Psoas muscle (tissue), 8 donors: Measurements from ENCODE around the gene DISP3. TPM values are rescaled to one million over a fixed set of nuclear protein-coding genes. Genes with fewer than 3 reads are reported as not detected.

Source experiments
- ATAC-seq, 4 donors: fragments of 200-7000 bp; cut with Tn5 transposase; one replicate each; pipeline ENCODE4 v1.9.1; 2020; ENCODE audit warnings: moderate library complexity in 3 of 4, mild to moderate bottlenecking in 2 of 4
- DNase-seq, 2 donors: peaks; one replicate each; pipeline ENCODE4 v3.0.0-alpha.2; 2020
- H3K27ac ChIP-seq: fragments of 200-600 bp; one replicate; pipeline ENCODE4 v1.8.0; 2022
- H3K27me3 ChIP-seq, 3 donors: fragments of 200-600 bp in 1 of 3; one replicate each; pipeline versions ENCODE4 v1.6.1 to v1.8.0; 2013 to 2022; ENCODE audit warnings: low read length in 2 of 3, mild to moderate bottlenecking in 2 of 3, moderate library complexity in 1 of 3; ENCODE audit not compliant: insufficient read depth in 3 of 3
- H3K36me3 ChIP-seq, 2 donors: fragments of 200-600 bp in 1 of 2; one replicate each; pipeline versions ENCODE4 v1.6.1 to v1.8.0; 2013 to 2022; ENCODE audit warnings: low read depth in 1 of 2, mild to moderate bottlenecking in 1 of 2, moderate library complexity in 1 of 2; ENCODE audit not compliant: insufficient read depth in 1 of 2
- H3K4me1 ChIP-seq: fragments of 200-600 bp; one replicate; pipeline ENCODE4 v1.8.0; 2022
- H3K4me3 ChIP-seq: fragments of 200-600 bp; one replicate; pipeline ENCODE4 v1.8.0; 2022; ENCODE audit warnings: mild to moderate bottlenecking
- H3K9me3 ChIP-seq: fragments of 200-600 bp; one replicate; pipeline ENCODE4 v1.8.0; 2022
- WGBS, 3 donors: extraction: QIAGEN DNeasy Blood & Tissue Kit; methylation state at CpG; one replicate each; pipeline versions ENCODE4 v1.1.6 to v1.1.7; 2013; 5-methylcytosine and 5-hydroxymethylcytosine counted together
- intact Hi-C, 2 donors: fragments of 100-400 bp; cut with DNase I; formaldehyde crosslinking; loops; one replicate each; pipeline versions ENCODE4 v1.11.0 to v1.14.2; 2022
- polyA plus RNA-seq, 3 donors: library from polyadenylated mRNA; stranded (reverse); fragments of 200-250 nt; gene quantifications; one replicate each; pipeline ENCODE4 v1.2.3, GENCODE V29; 2013
- total RNA-seq, 4 donors: library from RNA; stranded (reverse); fragmentation: NEBNext Ultra II Directional in 2 of 4; extraction: Animal tissue kit (Norgen Biotek cat#: 25700) in 2 of 4; gene quantifications; one replicate each; pipeline versions ENCODE4 v1.2.1 to v1.2.4, GENCODE V29; 2021 to 2023
- TF ChIP-seq, protein P1 (sequence below): fragments of 200-600 bp; IDR thresholded peaks from one replicate; pipeline ENCODE4 v1.8.0; 2022; ENCODE audit warnings: antibody characterized with exemption
- donor health status: healthy with polysubstance abuse.
- donor health status: DM: no; HTN: no; CAD: no; lungs with moderate emphysema.
- donor health status: Bipolar disorder and iron deficiency.
- donor health status: healthy.
- donor health status: DM: yes; HTN: yes; CAD: no.
- donor health status: DM: no; HTN: no; CAD: no.
- donor health status: DM: no; HTN: no; CAD: no.
- donor health status: DM: yes; HTN: yes; CAD: no.

Gene DISP3
- total and polyA plus RNA-seq, 7 donors, result 0.01 to 0.04 (median 0.02) TPM; not detected in 3

DNA sequence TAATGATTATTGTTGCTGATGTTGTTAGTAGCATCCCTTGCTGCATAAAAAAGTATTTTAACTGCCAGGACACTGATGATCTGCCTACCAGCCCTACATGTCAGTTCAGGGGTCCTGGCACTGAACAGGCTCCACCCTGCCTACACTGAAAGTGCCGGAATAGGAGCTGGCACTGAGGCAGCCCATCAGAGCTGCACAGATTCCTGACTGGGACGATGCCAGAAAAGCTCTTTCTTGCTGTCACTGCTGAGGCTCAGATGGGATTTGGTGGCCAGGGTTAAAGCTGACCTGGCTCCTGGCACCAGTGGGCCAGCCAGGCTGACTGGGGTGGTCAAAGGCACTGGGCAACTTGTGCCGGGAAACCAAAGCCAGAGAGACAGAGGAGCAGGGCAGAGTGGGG, 6.2 kb upstream of the DISP3 start:
- Histone ChIP-seq H3K4me3 (no peak overlapping the region), H3K36me3 (no peaks in the 10 kb centered on the region), H3K9me3 (no peaks in the 10 kb centered on the region), H3K27ac (no peak overlapping the region), H3K4me1 (no peaks in the 10 kb centered on the region), H3K27me3 (peaks cover 0 to 37% (median 6%) of the 10 kb centered on the region in 3 donors)
- 21 to 35% (median 28%) methylated on average over 3 of the region's 3 CpGs for WGBS, 3 donors
- intact Hi-C loops, result no loop called here
- ATAC-seq, result no peak
- DNase-seq, result no peak
- TF ChIP-seq, protein P1, sequence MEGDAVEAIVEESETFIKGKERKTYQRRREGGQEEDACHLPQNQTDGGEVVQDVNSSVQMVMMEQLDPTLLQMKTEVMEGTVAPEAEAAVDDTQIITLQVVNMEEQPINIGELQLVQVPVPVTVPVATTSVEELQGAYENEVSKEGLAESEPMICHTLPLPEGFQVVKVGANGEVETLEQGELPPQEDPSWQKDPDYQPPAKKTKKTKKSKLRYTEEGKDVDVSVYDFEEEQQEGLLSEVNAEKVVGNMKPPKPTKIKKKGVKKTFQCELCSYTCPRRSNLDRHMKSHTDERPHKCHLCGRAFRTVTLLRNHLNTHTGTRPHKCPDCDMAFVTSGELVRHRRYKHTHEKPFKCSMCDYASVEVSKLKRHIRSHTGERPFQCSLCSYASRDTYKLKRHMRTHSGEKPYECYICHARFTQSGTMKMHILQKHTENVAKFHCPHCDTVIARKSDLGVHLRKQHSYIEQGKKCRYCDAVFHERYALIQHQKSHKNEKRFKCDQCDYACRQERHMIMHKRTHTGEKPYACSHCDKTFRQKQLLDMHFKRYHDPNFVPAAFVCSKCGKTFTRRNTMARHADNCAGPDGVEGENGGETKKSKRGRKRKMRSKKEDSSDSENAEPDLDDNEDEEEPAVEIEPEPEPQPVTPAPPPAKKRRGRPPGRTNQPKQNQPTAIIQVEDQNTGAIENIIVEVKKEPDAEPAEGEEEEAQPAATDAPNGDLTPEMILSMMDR, result no peak

DNA sequence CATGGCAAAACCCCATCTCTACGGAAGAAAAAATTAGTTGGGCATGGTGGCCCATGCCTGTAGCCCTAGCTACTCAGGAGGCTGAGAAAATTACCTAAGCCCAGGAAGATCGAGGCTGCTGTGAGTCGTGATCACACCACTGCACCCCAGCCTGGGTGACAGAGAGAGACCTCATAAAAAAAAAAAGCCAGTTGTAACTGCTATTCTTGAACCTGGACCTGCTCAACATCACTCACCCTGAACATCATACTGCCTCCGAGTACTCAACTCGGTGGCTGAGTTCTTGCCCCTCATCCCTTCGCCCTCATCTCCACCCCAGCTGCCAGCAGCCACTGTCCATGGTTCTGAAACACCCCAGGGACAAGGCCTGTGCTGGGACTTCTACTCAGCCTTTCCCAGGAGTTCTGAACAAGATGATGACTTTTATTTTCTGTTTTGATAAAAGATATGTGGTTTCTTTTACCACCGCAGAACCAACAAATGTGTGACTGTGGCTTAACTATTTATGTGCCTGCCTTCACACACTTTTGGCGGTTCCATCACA, 5.4 kb upstream of the DISP3 start:
- H3K9me3 ChIP-seq, result no peaks in the 10 kb centered on the region
- TF ChIP-seq, protein P1, result no peak
- H3K36me3 ChIP-seq, result no peaks in the 10 kb centered on the region
- 42 to 52% (median 42%) methylated on average over 8 of the region's 8 CpGs for WGBS, 3 donors
- ATAC-seq, result no peak
- peaks cover 0 to 43% (median 12%) of the 10 kb centered on the region in 3 donors for H3K27me3 ChIP-seq
- no peak overlapping the region for H3K27ac ChIP-seq
- intact Hi-C loops, result no loop called here
- H3K4me1 ChIP-seq, result no peaks in the 10 kb centered on the region
- DNase-seq, result no peak
- H3K4me3 ChIP-seq, result no peak overlapping the region

DNA sequence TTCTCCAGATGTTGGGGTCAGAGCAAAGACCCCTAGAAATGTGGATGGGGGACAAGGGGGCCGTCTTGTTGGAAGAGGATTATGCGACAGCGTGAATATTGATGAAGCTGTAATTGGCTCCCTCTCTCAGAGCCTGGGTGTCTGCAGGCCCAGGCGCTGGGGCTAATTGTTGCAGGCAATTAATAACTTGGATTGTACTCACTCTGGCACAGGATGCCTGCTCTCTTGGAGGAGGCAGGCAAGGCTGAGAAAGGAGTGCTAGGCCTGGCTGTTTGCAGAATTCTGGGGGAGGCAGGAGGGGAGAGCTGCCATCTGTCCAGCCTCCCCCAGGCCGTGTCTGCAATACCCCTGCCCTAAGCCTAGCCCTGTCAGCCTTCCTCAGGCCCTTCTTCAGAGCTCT, 4.1 kb upstream of the DISP3 start:
- Histone ChIP-seq H3K9me3 (no peaks in the 10 kb centered on the region), H3K4me1 (peaks cover 5% of the 10 kb centered on the region), H3K4me3 (no peak overlapping the region), H3K36me3 (no peaks in the 10 kb centered on the region), H3K27me3 (peaks cover 0 to 48% (median 19%) of the 10 kb centered on the region in 3 donors), H3K27ac (no peak overlapping the region)
- ATAC-seq (no peak), DNase-seq (no peak)
- TF ChIP-seq, protein P1, result no peak
- 66 to 71% (median 67%) methylated on average over 5 of the region's 5 CpGs for WGBS, 3 donors
- intact Hi-C loops, result no loop called here

DNA sequence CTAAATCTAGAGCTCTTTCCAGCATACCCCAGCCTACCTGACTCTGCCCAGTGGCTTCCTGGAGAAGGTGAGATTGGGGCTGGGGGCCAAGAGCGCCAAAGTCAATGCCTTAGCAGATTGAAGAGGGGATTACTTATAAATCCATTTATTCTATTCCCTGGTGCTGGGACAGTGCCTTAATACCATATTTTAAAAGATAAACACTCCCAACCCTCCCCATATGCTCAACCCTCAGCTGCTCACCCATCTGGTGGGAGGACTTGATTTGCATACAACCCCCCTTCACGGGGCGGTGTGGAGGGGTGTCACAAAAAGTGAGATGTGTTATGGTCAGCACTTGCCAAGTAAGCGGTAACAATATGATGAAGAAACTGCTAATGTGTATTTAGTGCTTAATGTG, 3.2 kb upstream of the DISP3 start:
- DNase-seq (no peak), ATAC-seq (no peak)
- Histone ChIP-seq H3K9me3 (no peaks in the 10 kb centered on the region), H3K4me1 (peaks cover 5% of the 10 kb centered on the region), H3K36me3 (no peaks in the 10 kb centered on the region), H3K27ac (no peak overlapping the region), H3K27me3 (peaks cover 0 to 57% (median 21%) of the 10 kb centered on the region in 3 donors), H3K4me3 (no peak overlapping the region)
- 73 to 74% (median 73%) methylated on average over 4 of the region's 4 CpGs for WGBS, 3 donors
- intact Hi-C loops, result no loop called here
- TF ChIP-seq, protein P1, result no peak
